NCI-H2107 treated with DMSO at 0.1 percent for 48 hours (cell line): Measurements from ENCODE around the gene ADH1C.
"Not testable (repeated sequence)": the region's sequence is repeated elsewhere in the genome, so short reads cannot be mapped to it uniquely, and the experiment has no call there.

ENCODE experiments used
- DNase-seq: peaks from one replicate; lab custom pipeline; 2025; ENCODE audit not compliant: unreplicated experiment; lab: John Stamatoyannopoulos, UW

Gene ADH1C

GRCh38 chr4:99352602-99353537, at the start of gene ADH1C:
ADH1C (minus strand) TSS chr4:99352746; CDS start chr4:99352675, 71 bp downstream.
- DNase-seq = no peak

GRCh38 chr4:99400831-99401230, 48.3 kb upstream of the ADH1C start:
- no peak for DNase-seq

- no peak for DNase-seq
Measured at GRCh38 chr4:99399017-99399416, 46.5 kb upstream of the ADH1C start.

GRCh38 chr4:99395595-99396364, 43.2 kb upstream of the ADH1C start:
- no peak for DNase-seq

- DNase-seq = no peak
Measured at GRCh38 chr4:99394896-99395295, 42.4 kb upstream of the ADH1C start.

GRCh38 chr4:99390055-99390454, 37.5 kb upstream of the ADH1C start:
- DNase-seq = no peak

- DNase-seq = no peak
Measured at GRCh38 chr4:99389606-99390005, 37.1 kb upstream of the ADH1C start.

GRCh38 chr4:99383833-99384392, 31.4 kb upstream of the ADH1C start:
- no peak for DNase-seq

GRCh38 chr4:99383399-99383798, 30.9 kb upstream of the ADH1C start:
- DNase-seq = no peak

GRCh38 chr4:99382745-99383360, 30.3 kb upstream of the ADH1C start:
- DNase-seq = no peak

- no peak for DNase-seq
Measured at GRCh38 chr4:99381588-99382175, 29.1 kb upstream of the ADH1C start.

- DNase-seq = no peak
Measured at GRCh38 chr4:99379571-99379970, 27.0 kb upstream of the ADH1C start.

GRCh38 chr4:99378876-99379275, 26.3 kb upstream of the ADH1C start:
- DNase-seq = no peak

GRCh38 chr4:99377341-99377740, 24.8 kb upstream of the ADH1C start:
- not testable (repeated sequence) for DNase-seq

GRCh38 chr4:99372464-99372863, 19.9 kb upstream of the ADH1C start:
- DNase-seq = not testable (repeated sequence)

- not testable (repeated sequence) for DNase-seq
Measured at GRCh38 chr4:99367817-99368216, 15.3 kb upstream of the ADH1C start.

GRCh38 chr4:99366491-99366890, 13.9 kb upstream of the ADH1C start:
- no peak for DNase-seq

GRCh38 chr4:99362768-99363167, 10.2 kb upstream of the ADH1C start:
- DNase-seq = no peak

GRCh38 chr4:99361899-99362275, 9.3 kb upstream of the ADH1C start:
- DNase-seq = no peak

- DNase-seq = no peak
Measured at GRCh38 chr4:99361268-99361898, 8.8 kb upstream of the ADH1C start.
